ENCODE data around the gene LMOD3.

DNA sequence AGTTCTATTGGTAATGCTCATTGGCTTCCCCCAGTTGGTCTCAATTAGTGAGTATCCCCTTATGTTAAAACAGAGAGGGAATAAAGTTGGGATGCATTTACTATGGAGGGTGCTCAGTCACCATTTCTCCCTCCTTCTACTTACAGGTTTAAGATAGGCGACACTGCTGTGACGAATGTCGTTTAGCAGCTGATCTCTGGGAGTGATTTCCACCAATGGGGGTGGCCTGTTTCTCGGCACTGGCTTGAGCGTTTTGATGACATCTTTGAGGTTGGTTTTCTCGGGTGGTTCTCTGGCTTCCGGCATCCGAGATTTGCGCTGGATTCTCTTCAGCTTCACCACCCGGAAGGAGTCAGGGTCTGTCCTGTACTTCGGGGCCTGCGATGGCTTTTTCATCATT is 3.8 kb downstream of the LMOD3 start:
- no peak for TF ChIP-seq POLR2A (IDR thresholded peaks at IDR 0.05)
- TF ChIP-seq, protein P1, sequence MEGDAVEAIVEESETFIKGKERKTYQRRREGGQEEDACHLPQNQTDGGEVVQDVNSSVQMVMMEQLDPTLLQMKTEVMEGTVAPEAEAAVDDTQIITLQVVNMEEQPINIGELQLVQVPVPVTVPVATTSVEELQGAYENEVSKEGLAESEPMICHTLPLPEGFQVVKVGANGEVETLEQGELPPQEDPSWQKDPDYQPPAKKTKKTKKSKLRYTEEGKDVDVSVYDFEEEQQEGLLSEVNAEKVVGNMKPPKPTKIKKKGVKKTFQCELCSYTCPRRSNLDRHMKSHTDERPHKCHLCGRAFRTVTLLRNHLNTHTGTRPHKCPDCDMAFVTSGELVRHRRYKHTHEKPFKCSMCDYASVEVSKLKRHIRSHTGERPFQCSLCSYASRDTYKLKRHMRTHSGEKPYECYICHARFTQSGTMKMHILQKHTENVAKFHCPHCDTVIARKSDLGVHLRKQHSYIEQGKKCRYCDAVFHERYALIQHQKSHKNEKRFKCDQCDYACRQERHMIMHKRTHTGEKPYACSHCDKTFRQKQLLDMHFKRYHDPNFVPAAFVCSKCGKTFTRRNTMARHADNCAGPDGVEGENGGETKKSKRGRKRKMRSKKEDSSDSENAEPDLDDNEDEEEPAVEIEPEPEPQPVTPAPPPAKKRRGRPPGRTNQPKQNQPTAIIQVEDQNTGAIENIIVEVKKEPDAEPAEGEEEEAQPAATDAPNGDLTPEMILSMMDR (IDR thresholded peaks at IDR 0.05), result no peak
- no peak for TF ChIP-seq POLR2AphosphoS5 (IDR thresholded peaks at IDR 0.05)
- TF ChIP-seq EP300 (IDR thresholded peaks at IDR 0.05), result no peak
